HG03432 (cell line): ENCODE results near the gene LGMN.
A peak's percentile ranks its signal among the peaks of the same experiment; 100 is the strongest.
"Not testable (repeated sequence)": the region's sequence is repeated elsewhere in the genome, so short reads cannot be mapped to it uniquely, and the experiment has no call there.

Source experiments
- ATAC-seq: cut with Tn5 transposase; IDR thresholded peaks from one replicate; pipeline ENCODE4 v1.9.1; 2021; ENCODE audit warnings: mild to moderate bottlenecking, moderate library complexity; ENCODE audit not compliant: unreplicated experiment

The LGMN gene

GRCh38 chr14:92701826-92702225 is 46.6 kb downstream of the LGMN start:
- no peak for ATAC-seq

GRCh38 chr14:92698393-92698792 is 50.0 kb downstream of the LGMN start:
- ATAC-seq, result no peak

GRCh38 chr14:92696366-92696765 is 52.1 kb downstream of the LGMN start:
- ATAC-seq, result no peak

- ATAC-seq, result no peak
Observed at GRCh38 chr14:92695562-92695961, 52.9 kb downstream of the LGMN start.

- ATAC-seq, result no peak
Observed at GRCh38 chr14:92694807-92695206, 53.6 kb downstream of the LGMN start.

GRCh38 chr14:92693998-92694795 is 54.2 kb downstream of the LGMN start:
- ATAC-seq, result no peak

- ATAC-seq, result no peak
Observed at GRCh38 chr14:92692822-92693226, 55.6 kb downstream of the LGMN start.

GRCh38 chr14:92690171-92691011 is 58.0 kb downstream of the LGMN start:
- ATAC-seq, result peak; percentile 38

GRCh38 chr14:92688434-92689375 is 59.7 kb downstream of the LGMN start:
- ATAC-seq, result no peak

- no peak for ATAC-seq
Observed at GRCh38 chr14:92687681-92688433, 60.6 kb downstream of the LGMN start.

GRCh38 chr14:92686900-92687427 is 61.5 kb downstream of the LGMN start:
- ATAC-seq, result peak; percentile 69

- no peak for ATAC-seq
Observed at GRCh38 chr14:92686411-92686899, 62.0 kb downstream of the LGMN start.

- no peak for ATAC-seq
Observed at GRCh38 chr14:92685784-92686355, 62.6 kb downstream of the LGMN start.

- ATAC-seq, result no peak
Observed at GRCh38 chr14:92684801-92685560, 63.4 kb downstream of the LGMN start.

GRCh38 chr14:92683041-92683440 is 65.4 kb downstream of the LGMN start:
- ATAC-seq, result no peak

GRCh38 chr14:92680781-92681650 is 67.4 kb downstream of the LGMN start:
- ATAC-seq, result no peak

- not testable (repeated sequence) for ATAC-seq
Observed at GRCh38 chr14:92680330-92680729, 68.1 kb downstream of the LGMN start.

GRCh38 chr14:92679246-92679645 is 69.2 kb downstream of the LGMN start:
- no peak for ATAC-seq
